Activated effector memory CD4-positive, alpha-beta T cell treated with Interleukin-2 at 50 U/mL for 16 hours (primary cell): Measurements from ENCODE around the gene CPN1.

Experiments used
- DNase-seq: peaks from one replicate; pipeline ENCODE4 v3.0.0-alpha.2; 2020

Gene CPN1

DNA sequence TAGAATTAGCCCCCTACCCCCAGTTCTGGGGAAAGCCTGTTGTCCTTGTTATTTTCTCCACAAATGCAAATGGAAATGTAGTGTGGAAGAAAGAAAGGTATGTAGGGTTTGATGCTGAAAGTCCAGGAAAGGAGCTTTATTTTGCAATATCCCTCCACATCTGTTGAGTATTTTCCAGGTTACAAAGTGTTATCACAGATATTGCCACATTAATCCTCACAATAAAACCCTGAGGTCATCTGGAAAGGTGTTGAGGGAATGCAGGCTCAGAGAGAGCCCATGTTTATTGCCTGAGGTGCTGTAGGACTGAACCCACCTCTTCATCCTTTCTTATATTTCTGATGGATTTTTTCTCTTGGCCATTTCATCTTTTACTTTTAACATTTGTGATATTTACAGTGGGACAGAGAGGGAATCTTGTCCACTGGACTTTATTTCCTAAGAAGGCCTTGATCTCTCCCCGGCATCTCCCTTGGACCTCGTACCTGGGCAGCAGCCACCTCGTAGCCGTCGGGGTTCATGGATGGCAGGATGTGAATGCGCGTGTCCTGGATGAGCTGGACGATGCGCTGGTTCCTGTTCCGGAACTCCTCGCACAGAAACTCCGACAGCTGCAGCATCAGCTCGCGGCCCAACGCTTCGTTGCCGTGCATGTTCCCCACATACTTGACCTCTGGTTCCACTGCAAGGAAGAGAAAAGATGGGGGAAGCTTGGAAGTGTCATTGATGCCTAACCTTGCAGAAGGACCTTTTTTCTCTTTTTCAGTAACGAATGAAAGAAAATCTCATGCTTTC lies 6.0 kb downstream of the CPN1 start:
- no peak for DNase-seq

GRCh38 chr10:100072514-100072913 lies 9.2 kb downstream of the CPN1 start:
- no peak for DNase-seq

DNA sequence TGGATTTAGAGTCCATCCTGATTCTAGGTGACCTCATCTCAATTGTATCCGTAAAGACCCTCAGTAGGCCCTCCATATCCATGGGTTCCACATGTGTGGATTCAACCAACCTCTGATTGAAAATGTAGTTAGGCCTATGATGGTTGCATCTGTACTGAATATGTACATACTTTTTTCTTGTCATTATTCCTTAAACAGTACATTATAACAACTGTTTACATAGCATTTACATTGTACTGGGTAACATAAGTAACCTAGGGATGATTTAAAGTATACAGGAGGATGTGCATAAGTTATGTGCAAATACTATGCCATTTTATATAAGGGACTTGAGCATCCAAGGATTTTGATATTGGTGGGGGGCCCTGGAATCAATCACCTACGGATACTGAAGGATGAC lies 10.1 kb downstream of the CPN1 start:
- DNase-seq, result no peak

GRCh38 chr10:100067466-100067865 lies 14.2 kb downstream of the CPN1 start:
- DNase-seq, result no peak

GRCh38 chr10:100065084-100065660 lies 16.5 kb downstream of the CPN1 start:
- no peak for DNase-seq

- no peak for DNase-seq
Observed at GRCh38 chr10:100061401-100061800, 20.3 kb downstream of the CPN1 start.

DNA sequence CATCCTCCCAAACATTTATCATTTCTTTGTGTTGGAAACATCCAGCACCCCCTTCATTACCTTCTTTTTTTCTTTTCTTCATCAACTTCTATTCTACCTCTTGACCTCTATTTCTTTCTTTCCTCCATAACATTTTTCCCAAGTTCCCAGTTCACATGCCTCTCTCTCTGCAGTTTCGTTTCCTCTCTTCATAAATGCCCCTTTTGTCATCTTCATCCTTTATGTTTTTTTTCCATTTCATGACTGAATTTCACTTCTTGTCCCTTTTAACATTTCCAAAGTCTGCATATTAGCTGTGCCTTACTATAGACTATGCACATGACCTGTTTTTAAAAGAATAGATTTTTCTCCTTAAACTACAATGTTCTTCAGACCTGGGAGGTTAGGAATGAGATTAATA lies 23.7 kb downstream of the CPN1 start:
- DNase-seq, result no peak

DNA sequence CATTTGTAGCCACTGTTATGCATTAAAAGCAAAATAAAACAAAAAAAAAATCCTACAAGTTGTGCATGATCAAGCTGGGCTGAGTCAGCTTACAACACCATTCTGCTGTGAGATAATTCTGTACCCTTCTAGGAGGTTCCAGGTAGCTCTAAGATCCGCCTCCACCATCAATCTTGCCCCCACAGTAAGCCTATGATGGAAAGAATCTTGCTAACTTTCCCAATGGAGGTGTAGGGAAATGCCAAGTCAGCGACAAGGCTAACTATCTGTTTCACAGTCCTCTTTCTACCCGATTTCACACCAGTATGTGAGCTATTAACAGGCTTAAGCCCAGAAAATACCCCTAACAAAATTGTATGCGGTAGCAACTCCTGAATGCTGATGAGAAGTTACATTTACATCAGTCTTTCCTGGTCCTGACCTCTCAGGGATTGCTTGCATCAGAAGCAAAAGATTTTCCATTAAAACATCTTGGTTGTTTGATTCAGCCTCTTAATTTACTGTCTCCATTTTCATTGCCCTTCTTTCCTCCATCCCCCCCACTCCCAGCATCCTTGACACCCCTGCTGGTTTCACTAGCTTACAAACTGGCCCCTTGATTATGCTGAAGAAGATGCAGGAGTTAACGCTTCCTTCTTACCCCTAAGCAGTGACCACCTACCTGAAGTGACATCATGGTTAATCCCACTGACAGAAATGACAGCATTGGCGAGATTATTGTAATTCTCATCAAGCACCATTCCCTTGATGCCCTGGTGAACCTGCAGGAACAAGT lies 27.8 kb downstream of the CPN1 start:
- DNase-seq, result no peak

- peak; percentile 57 for DNase-seq
Observed at GRCh38 chr10:100046021-100046486, 35.6 kb downstream of the CPN1 start.

- DNase-seq, result no peak
Observed at GRCh38 chr10:100045592-100045991, 36.1 kb downstream of the CPN1 start.

DNA sequence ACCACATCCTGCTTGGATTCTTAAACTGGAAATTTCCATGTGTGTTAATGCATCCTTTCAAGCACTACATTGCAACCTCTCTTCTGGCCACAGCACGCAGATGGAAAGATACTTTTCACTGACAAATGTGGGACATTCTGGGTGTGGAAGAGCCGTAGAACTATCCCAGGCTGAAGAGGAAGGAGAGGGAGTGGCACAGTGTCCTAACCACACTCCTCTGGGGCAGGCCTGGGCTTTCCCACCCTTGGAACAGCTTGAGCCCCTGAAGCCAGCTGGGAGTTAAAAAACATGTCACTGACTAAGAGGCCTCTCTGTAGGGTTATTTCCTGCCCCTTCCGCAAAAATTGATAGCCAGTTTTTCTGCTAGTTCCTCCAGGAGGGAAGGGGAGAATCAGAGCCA lies 37.9 kb downstream of the CPN1 start:
- DNase-seq, result no peak

GRCh38 chr10:100043344-100043743 lies 38.3 kb downstream of the CPN1 start:
- DNase-seq, result no peak

DNA sequence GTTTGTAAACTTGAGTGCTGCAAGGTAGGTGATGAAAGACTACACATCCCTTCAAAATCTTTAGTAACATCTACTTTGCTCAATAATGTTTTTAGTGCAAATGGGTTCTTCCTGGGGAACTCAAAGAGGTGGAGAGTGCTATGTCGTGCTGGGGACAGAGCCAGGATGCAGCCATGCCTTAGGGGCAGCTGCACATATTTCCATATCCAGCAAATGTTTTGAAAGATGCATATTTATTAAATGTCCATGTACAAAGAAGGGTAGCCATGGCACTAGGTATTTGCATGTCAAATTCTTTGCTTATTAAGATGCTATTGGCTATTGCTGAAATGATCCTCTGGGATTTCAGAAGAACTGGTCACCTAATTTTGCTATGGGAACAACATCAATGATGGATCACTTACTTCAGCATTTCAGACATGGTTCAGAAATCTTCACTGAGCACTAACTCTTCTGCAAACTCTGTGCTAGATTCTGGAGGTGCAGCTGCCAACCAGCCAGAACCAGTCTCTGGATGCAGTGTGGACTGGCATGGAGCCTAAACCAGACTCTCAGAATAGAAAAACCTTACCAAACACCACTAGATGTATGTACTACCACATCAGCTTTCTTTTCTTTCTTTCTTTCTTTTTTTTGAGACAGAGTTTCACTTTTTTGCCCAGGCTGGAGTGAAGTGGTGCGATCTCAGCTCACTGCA lies 40.2 kb downstream of the CPN1 start:
- DNase-seq, result no peak

GRCh38 chr10:100038561-100039071 lies 43.1 kb downstream of the CPN1 start:
- DNase-seq, result no peak

DNA sequence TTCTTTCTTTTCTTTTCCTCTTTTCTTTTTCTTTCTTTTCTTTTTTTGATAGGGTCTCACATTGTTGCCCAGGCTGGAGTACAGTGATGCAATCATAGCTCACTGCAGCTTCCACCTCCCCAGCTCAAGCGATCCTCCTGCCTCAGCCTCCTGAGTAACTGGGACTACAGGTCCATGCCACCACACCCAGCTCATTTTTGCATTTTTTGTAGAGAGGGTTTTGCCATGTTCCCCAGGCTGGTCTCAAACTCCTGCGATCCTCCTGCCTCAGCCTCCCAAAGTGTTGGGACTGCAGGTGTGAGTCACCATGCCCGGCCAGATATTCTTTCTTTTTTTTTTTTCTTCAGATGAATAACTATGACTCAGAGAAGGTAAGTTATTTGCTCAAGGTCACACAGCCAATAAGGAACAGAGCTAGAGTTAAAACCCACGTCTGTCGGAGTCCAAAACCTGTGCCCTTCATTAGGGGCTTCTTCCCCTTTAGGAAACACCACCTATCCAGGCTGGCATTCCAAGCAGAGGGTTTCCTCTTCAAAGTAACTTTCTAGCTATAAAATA lies 43.8 kb downstream of the CPN1 start:
- DNase-seq, result no peak

- DNase-seq, result no peak
Observed at GRCh38 chr10:100036850-100037249, 44.8 kb downstream of the CPN1 start.

DNA sequence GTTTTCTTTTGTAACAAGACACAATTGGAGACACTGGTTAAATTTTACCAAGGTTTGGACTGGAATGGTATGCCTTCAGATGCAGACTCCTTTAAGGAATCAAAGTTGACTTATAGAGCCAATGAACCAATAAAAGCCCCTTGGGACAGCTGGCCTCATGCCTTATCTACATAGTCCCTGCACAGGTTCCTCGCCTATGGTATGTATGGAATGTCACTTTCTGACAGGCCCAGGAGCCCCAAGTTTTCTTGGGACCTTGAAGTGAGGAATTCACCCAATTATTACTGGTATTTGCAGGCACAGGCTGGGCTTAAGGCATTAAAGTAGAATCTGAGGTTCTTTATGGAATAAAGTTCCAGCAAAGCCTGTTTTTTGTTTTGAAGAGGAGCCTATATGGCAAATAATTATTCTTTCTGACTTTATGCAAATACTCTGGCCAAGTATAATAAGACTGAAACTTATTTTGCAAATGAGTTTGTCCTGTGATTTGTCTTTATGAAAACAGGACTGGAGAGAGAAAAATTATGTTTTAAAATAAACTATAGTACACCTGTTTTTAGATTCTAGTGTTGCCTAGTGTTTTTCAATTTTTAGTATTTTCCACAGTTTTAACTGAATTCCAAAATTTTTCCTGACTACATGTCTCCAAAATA lies 47.8 kb downstream of the CPN1 start:
- DNase-seq, result no peak

DNA sequence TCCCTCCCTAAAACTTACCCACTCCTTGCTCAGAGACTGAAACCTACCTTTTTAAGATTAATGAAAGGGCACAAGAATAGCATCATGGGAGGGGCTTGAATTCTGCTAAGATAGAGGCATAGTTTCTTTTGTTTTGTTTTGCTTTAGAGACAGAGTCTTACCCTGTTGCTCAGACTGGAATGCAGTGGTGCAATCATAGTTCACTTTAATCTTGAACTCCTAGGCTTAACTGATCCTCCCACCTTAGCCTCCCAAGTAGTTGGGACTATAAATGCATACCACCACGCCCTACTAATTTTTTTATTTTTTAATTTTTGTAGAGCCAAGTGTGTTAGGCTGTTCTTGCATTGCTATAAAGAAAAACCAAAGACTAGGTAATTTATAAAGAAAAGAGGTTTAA lies 54.3 kb downstream of the CPN1 start:
- DNase-seq, result no peak

GRCh38 chr10:100025576-100025975 lies 56.1 kb downstream of the CPN1 start:
- DNase-seq, result no peak

DNA sequence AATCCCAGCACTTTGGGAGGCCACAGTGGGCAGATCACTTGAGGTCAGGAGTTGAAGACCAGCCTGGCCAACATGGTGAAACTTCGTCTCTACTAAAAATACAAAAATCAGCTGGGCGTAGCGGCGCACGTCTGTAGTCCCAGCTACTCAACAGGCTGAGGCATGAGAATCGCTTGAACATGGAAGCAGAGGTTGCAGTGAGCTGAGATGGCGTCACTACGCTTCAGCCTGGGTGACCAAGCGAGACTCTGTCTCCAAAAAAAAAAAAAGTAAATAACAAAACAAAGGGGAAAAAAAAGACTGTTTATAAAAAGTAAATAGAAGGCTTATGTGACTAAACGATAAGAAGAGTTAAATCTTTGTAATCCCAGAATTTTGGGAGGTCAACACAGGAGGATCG lies 56.9 kb downstream of the CPN1 start:
- DNase-seq, result no peak

DNA sequence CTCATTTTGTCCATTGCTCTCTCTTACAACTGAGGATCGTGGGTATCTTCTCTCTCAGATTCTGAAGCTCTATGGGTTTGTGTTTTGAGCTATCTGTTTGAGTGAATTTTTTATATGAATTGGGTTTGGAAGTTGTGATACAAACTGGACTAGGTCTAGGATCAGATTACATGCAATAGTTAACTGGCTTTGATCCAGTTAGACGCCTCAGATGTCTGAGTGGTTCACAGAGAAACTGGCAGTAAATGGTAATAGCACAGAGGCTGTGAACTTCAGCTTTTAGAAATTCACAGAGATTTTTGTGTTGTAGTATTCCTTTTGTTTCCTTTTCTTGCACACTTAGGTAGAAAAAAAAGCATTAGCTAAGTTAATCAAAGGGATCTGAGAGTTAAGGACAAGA lies 59.3 kb downstream of the CPN1 start:
- no peak for DNase-seq

DNA sequence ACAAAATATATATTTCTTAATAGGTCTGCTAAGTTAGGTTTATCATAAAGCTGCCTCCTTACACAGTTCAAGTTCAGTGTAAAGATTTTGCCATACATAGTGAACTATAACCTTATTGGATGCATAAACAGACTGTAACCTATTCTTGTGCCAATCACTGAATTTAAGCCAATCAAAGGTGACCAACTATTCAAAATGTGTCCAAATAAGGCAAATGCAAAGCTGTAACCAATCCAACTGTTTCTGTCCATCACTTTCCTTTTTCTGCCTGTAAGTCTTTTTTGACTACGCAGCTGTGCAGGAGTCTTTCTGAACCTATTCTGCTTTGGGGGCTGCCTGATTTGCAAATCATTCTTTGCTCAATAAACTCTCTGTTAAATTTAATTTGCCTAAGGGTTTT lies 60.3 kb downstream of the CPN1 start:
- no peak for DNase-seq
